Stimulated activated CD8-positive, alpha-beta memory T cell treated with anti-CD3 and anti-CD28 coated beads, Interleukin-4, amount 100 ng/mL, for 4 hours (primary cell): ENCODE measurements around the gene ZFP36.
A peak's percentile ranks its signal among the peaks of the same experiment; 100 is the strongest.

ENCODE experiments used
- DNase-seq, 2 donors: peaks; one replicate each; pipeline ENCODE4 v3.0.0-alpha.2; 2020; ENCODE audit warnings: low read depth in 2 of 2, low spot score in 1 of 2

Gene ZFP36

GRCh38 chr19:39405958-39406655, 540 bp upstream of the ZFP36 start:
- DNase-seq: peak; percentile 76 to 85

- DNase-seq: no peak
Measured at GRCh38 chr19:39407410-39407659, 688 bp downstream of the ZFP36 start.

GRCh38 chr19:39407660-39408391, 1.2 kb downstream of the ZFP36 start:
- peak in 1 of 2 donors; percentile 44 for DNase-seq

- no peak for DNase-seq
Measured at GRCh38 chr19:39408392-39409207, 2.0 kb downstream of the ZFP36 start.

DNA sequence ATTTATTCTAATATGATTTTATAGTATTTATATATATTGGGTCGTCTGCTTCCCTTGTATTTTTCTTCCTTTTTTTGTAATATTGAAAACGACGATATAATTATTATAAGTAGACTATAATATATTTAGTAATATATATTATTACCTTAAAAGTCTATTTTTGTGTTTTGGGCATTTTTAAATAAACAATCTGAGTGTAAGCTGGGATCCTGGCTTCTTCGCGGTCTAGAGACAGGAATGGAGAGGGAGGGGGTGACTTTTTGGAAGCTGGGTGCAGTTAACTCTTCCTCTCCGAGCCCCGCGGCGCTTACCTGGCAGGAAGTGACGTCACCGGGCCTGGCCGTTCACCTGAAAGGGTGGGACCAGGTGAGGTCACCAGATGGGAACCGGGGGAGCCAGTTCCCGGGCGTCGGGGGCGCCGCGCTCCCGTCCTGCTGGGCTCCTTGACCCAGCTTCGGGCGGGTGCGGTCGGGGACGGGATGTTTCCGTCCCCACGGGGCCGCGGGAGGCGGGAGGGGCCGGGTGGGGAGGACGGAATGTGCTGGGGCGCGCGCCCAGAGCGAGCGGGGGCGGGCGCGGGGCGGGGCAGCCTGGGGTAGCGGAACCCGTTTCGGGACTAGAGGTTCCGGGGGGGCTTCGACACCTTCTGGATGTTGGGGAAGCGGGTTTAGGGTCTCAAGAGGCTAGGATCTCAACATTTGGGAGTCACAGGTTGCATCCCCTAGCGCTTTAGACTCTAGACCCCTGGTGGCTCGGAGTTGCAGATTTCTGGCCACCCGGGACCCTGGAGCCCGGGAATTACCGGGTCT, 2.8 kb downstream of the ZFP36 start:
- DNase-seq: peak; percentile 64 to 67

DNA sequence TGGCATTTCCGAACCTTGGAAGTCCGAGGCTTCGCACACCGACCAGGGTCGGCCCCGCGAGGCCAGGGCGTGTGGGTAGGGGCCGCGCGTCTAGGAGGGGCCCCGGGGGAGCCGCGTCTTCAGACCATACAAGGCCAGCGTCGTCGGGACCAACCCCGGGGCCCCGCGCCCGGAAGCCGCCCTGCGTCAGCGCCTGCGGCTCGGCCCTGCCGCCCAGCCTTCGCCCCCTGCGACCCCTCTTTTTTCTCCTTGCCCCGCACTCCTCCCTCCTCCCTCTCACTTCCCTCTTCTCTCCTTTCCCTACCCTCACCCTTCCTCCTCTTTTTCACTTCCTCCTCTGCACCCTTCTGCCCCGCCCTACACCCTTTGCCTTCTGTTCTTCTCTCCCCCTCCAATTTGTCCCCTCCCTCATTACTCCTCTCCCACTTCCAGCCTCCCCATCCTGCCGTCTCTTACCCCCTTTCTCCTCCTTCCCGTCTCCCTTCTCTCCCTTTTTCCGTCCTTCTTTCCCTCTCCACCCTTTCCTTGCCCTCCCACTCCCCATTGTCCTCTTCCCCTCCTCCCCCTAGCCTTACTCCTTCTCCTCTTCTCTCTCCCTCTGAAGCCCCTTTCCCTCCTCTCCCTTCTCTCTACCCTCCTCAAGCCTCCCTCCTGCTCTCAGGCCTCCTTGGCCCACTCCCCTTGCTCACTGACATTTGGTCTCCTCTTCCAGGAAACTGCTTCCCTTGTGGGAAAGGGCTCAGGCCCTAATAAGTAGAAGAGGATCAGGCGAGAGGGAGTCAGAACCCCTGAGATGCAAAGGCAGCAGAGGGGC, 3.6 kb downstream of the ZFP36 start:
- peak in 1 of 2 donors; percentile 52 for DNase-seq

DNA sequence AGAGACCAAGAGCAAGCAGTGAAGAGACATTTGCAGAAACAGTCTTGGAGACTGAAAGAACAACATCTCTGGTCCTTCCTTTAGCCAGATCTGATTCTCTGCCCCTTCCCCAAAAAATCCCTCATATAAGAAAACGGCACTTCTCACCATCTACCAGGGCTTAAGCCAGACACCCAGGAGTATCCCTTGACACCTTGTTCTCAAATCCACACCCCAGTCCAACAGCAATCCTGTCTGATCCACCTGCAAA, 4.1 kb downstream of the ZFP36 start:
- DNase-seq: no peak

GRCh38 chr19:39411081-39411831, 4.6 kb downstream of the ZFP36 start:
- no peak for DNase-seq

- peak; percentile 84 to 88 for DNase-seq
Measured at GRCh38 chr19:39411832-39412099, 5.1 kb downstream of the ZFP36 start.

- DNase-seq: peak; percentile 89 to 97
Measured at GRCh38 chr19:39412100-39412866, 5.6 kb downstream of the ZFP36 start, which contains the start of gene PLEKHG2. Gene PLEKHG2 (plus strand): TSS chr19:39412669. CDS start chr19:39414087, 1,418 bp downstream.

- DNase-seq: no peak
Measured at GRCh38 chr19:39412867-39413271, 6.2 kb downstream of the ZFP36 start.

GRCh38 chr19:39413272-39413910, 6.7 kb downstream of the ZFP36 start:
- no peak for DNase-seq

GRCh38 chr19:39413911-39414608, 7.4 kb downstream of the ZFP36 start:
- DNase-seq: no peak

DNA sequence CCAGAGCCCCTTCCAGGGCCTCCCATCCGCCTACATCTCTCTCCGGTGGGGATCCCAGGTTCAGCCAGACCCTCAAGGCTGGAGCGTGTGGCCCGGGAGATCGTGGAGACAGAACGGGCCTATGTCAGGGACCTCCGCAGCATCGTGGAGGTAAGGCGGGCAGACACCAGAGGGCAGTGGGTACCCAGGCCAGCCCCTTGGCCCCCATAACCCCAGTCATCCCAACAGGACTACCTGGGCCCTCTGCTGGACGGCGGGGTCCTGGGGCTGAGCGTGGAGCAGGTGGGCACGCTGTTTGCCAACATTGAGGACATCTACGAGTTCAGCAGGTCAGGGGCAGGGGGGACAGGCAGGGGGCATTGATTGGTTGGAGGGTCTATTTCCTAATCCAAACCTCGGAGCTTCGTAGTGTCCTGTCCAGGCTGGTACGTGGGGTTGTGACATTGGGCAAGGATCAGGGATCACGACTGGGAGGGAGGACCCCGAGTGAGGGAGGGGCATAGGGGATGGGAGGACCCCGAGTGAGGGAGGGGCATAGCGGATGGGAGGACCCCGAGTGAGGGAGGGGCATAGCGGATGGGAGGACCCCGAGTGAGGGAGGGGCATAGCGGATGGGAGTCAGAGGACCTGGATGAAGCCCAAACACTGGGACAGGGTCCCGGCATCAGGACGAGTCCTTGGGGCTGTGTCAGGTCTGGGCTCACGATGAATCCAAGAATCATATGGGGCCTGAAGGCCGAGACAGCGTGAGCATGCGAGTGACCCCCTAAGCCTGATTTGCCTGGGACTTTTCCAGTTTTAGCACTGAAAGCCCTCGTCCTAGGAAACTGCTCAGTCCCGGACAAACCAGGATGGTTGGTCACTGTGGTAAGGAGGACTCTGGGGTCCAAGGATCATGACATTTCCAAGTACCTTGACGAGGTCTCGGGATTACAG, 8.7 kb downstream of the ZFP36 start:
- DNase-seq: no peak

GRCh38 chr19:39416152-39417120, 9.8 kb downstream of the ZFP36 start:
- DNase-seq: no peak
